Activated B cell treated with CpG ODN at 0.5 μM for 24 hours (primary cell): ENCODE measurements around the gene CSMD2. TPM values are rescaled to one million over a fixed set of nuclear protein-coding genes. Genes with fewer than 3 reads are reported as not detected.

Experiments used
- ATAC-seq: fragments of 200-7000 bp; cut with Tn5 transposase; one replicate; pipeline ENCODE4 v1.10.0; 2021; ENCODE audit warnings: low read depth, mild to moderate bottlenecking, moderate library complexity
- CTCF ChIA-PET: fragments of 350-600 bp; sonication (Branson Sonifier 250); formaldehyde crosslinking; loops from one replicate; lab custom pipeline; 2021; ENCODE audit warnings: antibody characterized with exemption; lab: Charles Lee
- POLR2A ChIA-PET: fragments of 350-600 bp; sonication (Branson Sonifier 250); formaldehyde crosslinking; loops from one replicate; lab custom pipeline; 2021; ENCODE audit warnings: antibody characterized with exemption; lab: Charles Lee
- DNase-seq: peaks from one replicate; pipeline ENCODE4 v3.0.0; 2022
- H3K27ac Mint-ChIP-seq: one replicate; pipeline ENCODE4 v1.8.0; 2020; ENCODE audit warnings: mixed read lengths
- H3K27me3 Mint-ChIP-seq: one replicate; pipeline ENCODE4 v1.8.0; 2021; ENCODE audit warnings: mixed read lengths
- H3K36me3 Mint-ChIP-seq: one replicate; pipeline ENCODE4 v1.8.0; 2021; ENCODE audit warnings: low read depth, mixed read lengths
- H3K4me1 Mint-ChIP-seq: one replicate; pipeline ENCODE4 v1.8.0; 2021; ENCODE audit warnings: mixed read lengths
- H3K4me3 Mint-ChIP-seq: one replicate; pipeline ENCODE4 v1.8.0; 2020; ENCODE audit warnings: mild to moderate bottlenecking, mixed read lengths
- H3K9me3 Mint-ChIP-seq: one replicate; pipeline ENCODE4 v1.8.0; 2020; ENCODE audit warnings: mixed read lengths
- intact Hi-C: fragments of 100-400 bp; cut with micrococcal nuclease; formaldehyde crosslinking; loops from one replicate; pipeline ENCODE4 v1.15.1; 2024
- total RNA-seq: library from RNA; stranded (reverse); gene quantifications from 2 replicates; pipeline ENCODE4 v1.2.3, GENCODE V29; 2022
- TF ChIP-seq, protein P1 (sequence below): fragments of 200-600 bp; IDR thresholded peaks from one replicate; pipeline ENCODE4 v1.8.0; 2022; ENCODE audit warnings: antibody characterized with exemption, mild to moderate bottlenecking

The CSMD2 gene
- total RNA-seq, 1 donor from 2014 or later: not detected

DNA sequence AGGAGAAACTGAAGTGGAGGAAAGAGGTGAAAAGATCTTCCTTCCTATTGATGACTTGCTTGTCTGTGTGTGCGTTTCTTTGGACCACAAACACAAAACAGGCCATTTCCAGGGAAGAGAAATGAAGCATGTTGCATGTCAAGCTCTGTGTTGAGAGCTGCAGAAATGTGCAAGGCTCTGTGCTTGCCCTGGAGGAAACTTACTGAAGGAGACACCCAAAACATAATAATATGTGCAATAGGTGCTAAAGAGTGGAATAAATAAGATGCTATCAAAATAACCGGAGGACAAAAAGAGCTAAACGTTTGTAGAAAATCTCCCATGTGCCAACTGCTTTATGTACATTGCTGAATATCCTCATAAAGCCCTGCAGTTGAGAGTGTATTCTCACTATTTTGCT is 496.3 kb downstream of the CSMD2 start:
- H3K4me3 Mint-ChIP-seq: no peak overlapping the region
- intact Hi-C loops: no loop called here
- TF ChIP-seq, protein P1, sequence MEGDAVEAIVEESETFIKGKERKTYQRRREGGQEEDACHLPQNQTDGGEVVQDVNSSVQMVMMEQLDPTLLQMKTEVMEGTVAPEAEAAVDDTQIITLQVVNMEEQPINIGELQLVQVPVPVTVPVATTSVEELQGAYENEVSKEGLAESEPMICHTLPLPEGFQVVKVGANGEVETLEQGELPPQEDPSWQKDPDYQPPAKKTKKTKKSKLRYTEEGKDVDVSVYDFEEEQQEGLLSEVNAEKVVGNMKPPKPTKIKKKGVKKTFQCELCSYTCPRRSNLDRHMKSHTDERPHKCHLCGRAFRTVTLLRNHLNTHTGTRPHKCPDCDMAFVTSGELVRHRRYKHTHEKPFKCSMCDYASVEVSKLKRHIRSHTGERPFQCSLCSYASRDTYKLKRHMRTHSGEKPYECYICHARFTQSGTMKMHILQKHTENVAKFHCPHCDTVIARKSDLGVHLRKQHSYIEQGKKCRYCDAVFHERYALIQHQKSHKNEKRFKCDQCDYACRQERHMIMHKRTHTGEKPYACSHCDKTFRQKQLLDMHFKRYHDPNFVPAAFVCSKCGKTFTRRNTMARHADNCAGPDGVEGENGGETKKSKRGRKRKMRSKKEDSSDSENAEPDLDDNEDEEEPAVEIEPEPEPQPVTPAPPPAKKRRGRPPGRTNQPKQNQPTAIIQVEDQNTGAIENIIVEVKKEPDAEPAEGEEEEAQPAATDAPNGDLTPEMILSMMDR: no peak
- H3K27me3 Mint-ChIP-seq: peaks cover 6% of the 10 kb centered on the region
- H3K27ac Mint-ChIP-seq: no peak overlapping the region
- H3K36me3 Mint-ChIP-seq: no peaks in the 10 kb centered on the region
- H3K9me3 Mint-ChIP-seq: peaks cover 3% of the 10 kb centered on the region
- ChIA-PET POLR2A (no interaction called here), CTCF (no interaction called here)
- no peak for ATAC-seq
- H3K4me1 Mint-ChIP-seq: no peaks in the 10 kb centered on the region
- DNase-seq: no peak

DNA sequence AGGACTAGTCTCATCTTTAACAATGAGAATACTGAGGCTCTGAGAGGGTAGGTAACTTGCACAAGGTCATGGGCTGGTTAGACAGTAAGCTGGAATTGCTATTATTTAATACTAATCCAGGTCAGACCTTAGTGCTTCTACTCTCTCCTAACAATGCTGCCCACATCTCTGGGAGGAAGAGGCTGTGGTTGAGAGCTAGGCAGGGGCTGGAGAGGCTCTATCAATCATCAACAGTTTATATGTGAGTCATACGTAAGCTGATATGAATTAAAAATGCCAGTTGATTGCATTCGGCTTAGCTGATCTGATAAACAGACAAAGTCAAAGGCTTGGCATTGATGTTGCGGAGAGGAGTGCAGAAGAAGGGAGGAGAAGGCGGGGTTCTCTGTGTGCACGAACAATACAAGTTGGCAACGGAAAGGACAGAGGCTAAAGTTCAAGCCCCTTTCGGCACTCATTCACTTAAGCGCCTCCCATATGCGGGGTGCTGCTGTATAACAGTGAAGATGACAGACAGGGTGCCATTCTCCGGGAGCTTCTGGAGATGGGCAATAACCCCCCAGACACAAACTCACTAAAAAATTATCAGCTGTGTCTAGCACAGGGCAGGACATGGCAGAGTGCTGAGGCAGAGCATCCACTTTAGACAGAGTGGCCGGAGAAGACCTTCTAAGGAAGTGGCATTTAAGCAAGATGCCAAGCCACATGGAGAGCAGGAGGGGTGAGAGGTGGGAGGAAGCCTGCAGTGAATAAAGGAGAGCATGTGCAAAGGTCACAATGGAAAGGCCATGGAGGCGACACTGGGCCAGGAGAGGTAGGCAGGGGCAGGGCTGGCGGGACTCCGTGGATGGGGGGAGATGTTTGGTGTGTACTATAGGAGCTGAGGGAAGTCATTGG is 497.4 kb downstream of the CSMD2 start:
- Mint-ChIP-seq H3K9me3 (no peaks in the 10 kb centered on the region), H3K4me1 (no peaks in the 10 kb centered on the region), H3K27ac (no peak overlapping the region), H3K4me3 (no peak overlapping the region), H3K36me3 (no peaks in the 10 kb centered on the region), H3K27me3 (peaks cover 6% of the 10 kb centered on the region)
- POLR2A ChIA-PET: no interaction called here
- CTCF ChIA-PET: no interaction called here
- intact Hi-C loops: no loop called here
- TF ChIP-seq, protein P1: no peak
- no peak for DNase-seq
- ATAC-seq: no peak

DNA sequence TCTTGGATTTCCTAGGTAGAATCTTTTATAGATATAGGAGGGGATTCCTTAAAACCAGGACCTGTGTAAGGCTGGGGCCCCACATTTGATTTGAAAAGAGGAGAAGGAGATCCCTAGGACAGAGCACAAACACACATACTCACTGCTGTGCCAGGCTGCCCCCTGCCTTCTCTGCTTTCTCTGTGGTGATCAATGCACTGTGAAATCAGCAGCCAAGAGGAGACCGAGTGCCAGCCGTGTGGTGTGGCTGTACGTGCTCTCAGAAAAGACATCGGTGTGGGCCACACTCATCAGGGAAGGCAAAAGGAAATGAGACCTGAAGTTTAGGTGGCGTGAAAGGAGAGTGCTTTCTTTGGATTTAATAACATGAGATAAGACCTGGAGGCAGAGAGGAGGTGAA is 498.4 kb downstream of the CSMD2 start:
- CTCF ChIA-PET: no interaction called here
- intact Hi-C loops: no loop called here
- no peaks in the 10 kb centered on the region for H3K4me1 Mint-ChIP-seq
- ATAC-seq (no peak), DNase-seq (no peak)
- TF ChIP-seq, protein P1: no peak
- no peak overlapping the region for H3K27ac Mint-ChIP-seq
- H3K4me3 Mint-ChIP-seq: no peak overlapping the region
- no peaks in the 10 kb centered on the region for H3K36me3 Mint-ChIP-seq
- POLR2A ChIA-PET: no interaction called here
- peaks cover 9% of the 10 kb centered on the region for H3K27me3 Mint-ChIP-seq
- no peaks in the 10 kb centered on the region for H3K9me3 Mint-ChIP-seq

DNA sequence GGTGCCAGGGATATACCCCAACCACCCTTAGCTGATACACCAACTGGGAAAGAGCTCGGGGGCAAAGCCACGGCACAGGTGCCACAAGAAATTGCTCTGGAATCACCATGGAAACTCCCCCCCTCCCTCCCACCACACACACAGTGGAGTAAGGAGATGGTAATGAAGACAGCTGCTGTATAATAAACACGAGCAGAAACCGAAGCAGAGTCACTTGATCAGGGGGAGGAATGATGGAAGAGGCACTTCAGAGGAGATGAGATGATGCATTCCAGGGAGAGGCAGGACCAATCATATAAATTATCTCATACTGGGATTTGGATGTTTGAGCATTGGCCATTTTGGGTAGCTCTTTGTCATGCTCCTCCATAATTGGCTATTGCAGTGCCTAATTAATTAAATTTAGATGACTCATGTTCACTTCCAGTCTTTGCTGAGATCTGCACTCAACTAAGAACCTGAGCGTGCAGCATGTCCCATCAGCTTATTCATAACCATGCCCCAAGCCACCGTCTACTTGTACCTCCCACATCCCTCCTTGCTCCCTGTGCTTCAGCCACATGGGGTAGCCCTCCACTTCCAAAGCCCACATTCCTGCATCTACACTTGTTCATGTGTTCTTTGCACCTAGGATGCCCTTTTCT is 503.1 kb downstream of the CSMD2 start:
- DNase-seq (no peak), ATAC-seq (no peak)
- POLR2A ChIA-PET: no interaction called here
- no peak overlapping the region for H3K27ac Mint-ChIP-seq
- no peaks in the 10 kb centered on the region for H3K4me1 Mint-ChIP-seq
- no peaks in the 10 kb centered on the region for H3K36me3 Mint-ChIP-seq
- no peaks in the 10 kb centered on the region for H3K9me3 Mint-ChIP-seq
- TF ChIP-seq, protein P1: no peak
- intact Hi-C loops: no loop called here
- peaks cover 5% of the 10 kb centered on the region for H3K27me3 Mint-ChIP-seq
- CTCF ChIA-PET: no interaction called here
- no peak overlapping the region for H3K4me3 Mint-ChIP-seq

DNA sequence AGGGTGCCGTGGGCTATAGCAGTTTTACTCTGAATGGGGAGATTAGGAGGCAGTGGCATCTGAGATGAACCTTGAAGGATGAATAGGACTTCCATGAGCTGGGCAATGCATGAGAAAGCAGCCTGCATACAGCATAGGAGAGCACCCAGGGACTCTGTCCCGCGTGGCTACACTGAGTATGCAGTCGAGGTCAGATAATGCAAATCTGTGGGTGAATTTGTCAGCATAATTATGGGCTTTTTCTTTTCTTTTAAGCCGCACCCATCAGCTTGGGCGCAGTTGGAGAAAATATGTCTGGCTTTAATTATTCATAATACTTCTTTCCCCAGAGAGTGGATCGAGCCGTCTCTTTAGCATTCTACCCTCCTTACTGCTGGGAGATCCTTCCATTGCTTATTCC is 504.1 kb downstream of the CSMD2 start:
- CTCF ChIA-PET: no interaction called here
- ATAC-seq (no peak), DNase-seq (no peak)
- Mint-ChIP-seq H3K9me3 (no peaks in the 10 kb centered on the region), H3K27ac (no peak overlapping the region), H3K27me3 (peaks cover 5% of the 10 kb centered on the region), H3K4me3 (no peak overlapping the region), H3K4me1 (no peaks in the 10 kb centered on the region), H3K36me3 (no peaks in the 10 kb centered on the region)
- TF ChIP-seq, protein P1: no peak
- POLR2A ChIA-PET: no interaction called here
- intact Hi-C loops: no loop called here
